Trophoblast cell (in vitro differentiated cells and primary cell): ENCODE measurements around the gene SH3BGRL2.

Experiments
- DNase-seq, 2 donors: peaks; one replicate each; pipeline ENCODE4 v3.0.0-alpha.2; 2016
- H2AFZ ChIP-seq: 2 replicates; pipeline ENCODE4 v1.6.1; 2013; ENCODE audit warnings: low read length, moderate library complexity, mild to moderate bottlenecking; ENCODE audit not compliant: insufficient read depth, poor library complexity
- H2AK5ac ChIP-seq: 2 replicates; pipeline ENCODE4 v1.6.1; 2013; ENCODE audit warnings: mild to moderate bottlenecking, low read length
- H2BK120ac ChIP-seq: 2 replicates; pipeline ENCODE4 v1.6.1; 2013; ENCODE audit warnings: low read length, mild to moderate bottlenecking, moderate library complexity; ENCODE audit not compliant: insufficient read depth, poor library complexity
- H2BK12ac ChIP-seq: 2 replicates; pipeline ENCODE4 v1.6.1; 2013; ENCODE audit warnings: mild to moderate bottlenecking, low read length, moderate library complexity
- H2BK5ac ChIP-seq: 2 replicates; pipeline ENCODE4 v1.6.1; 2013; ENCODE audit warnings: low read length, low read depth, moderate library complexity, mild to moderate bottlenecking; ENCODE audit not compliant: poor library complexity
- H3K14ac ChIP-seq: 2 replicates; pipeline ENCODE4 v1.6.1; 2013; ENCODE audit warnings: mild to moderate bottlenecking, low read length
- H3K18ac ChIP-seq: 2 replicates; pipeline ENCODE4 v1.6.1; 2013; ENCODE audit warnings: mild to moderate bottlenecking, low read length
- H3K23ac ChIP-seq: 2 replicates; pipeline ENCODE4 v1.6.1; 2013; ENCODE audit warnings: low read length
- H3K27ac ChIP-seq: 2 replicates; pipeline ENCODE4 v1.5.1; 2013; ENCODE audit warnings: low read depth, mild to moderate bottlenecking, inconsistent platforms, low read length, moderate library complexity
- H3K27me3 ChIP-seq: 2 replicates; pipeline ENCODE4 v1.6.1; 2013; ENCODE audit warnings: inconsistent platforms, mild to moderate bottlenecking, low read length, moderate library complexity; ENCODE audit not compliant: insufficient read depth
- H3K36me3 ChIP-seq, 2 experiments: 1 replicate in 1 of 2; 2 replicates in 1 of 2; pipeline ENCODE4 v1.6.1; 2013; ENCODE audit warnings: low read length in 2 of 2, mild to moderate bottlenecking in 2 of 2, moderate library complexity in 1 of 2; ENCODE audit not compliant: insufficient read depth in 2 of 2, control insufficient read depth in 1 of 2
- H3K4ac ChIP-seq: 2 replicates; pipeline ENCODE4 v1.6.1; 2013; ENCODE audit warnings: low read depth, mild to moderate bottlenecking, low read length, moderate library complexity
- H3K4me1 ChIP-seq, 2 experiments: 1 replicate in 1 of 2; 2 replicates in 1 of 2; pipeline ENCODE4 v1.6.1; 2013; ENCODE audit warnings: low read length in 2 of 2, mild to moderate bottlenecking in 2 of 2, moderate library complexity in 1 of 2; ENCODE audit not compliant: insufficient read depth in 2 of 2, control insufficient read depth in 1 of 2
- H3K4me2 ChIP-seq: 2 replicates; pipeline ENCODE4 v1.6.1; 2013; ENCODE audit warnings: inconsistent platforms, mild to moderate bottlenecking, low read length, moderate library complexity
- H3K4me3 ChIP-seq: 2 replicates; pipeline ENCODE4 v1.5.1; 2013; ENCODE audit warnings: mild to moderate bottlenecking, low read depth, low read length, inconsistent platforms
- H3K79me1 ChIP-seq: one replicate; pipeline ENCODE4 v1.6.1; 2013; ENCODE audit warnings: low read length
- H3K79me2 ChIP-seq: 2 replicates; pipeline ENCODE4 v1.6.1; 2013; ENCODE audit warnings: low read length, mild to moderate bottlenecking; ENCODE audit not compliant: control insufficient read depth, insufficient read depth, poor library complexity
- H3K9ac ChIP-seq: 2 replicates; pipeline ENCODE4 v1.6.1; 2013; ENCODE audit warnings: mild to moderate bottlenecking, low read length
- H3K9me3 ChIP-seq: 2 replicates; pipeline ENCODE4 v1.6.1; 2013; ENCODE audit warnings: low read depth, mild to moderate bottlenecking, control low read depth, inconsistent platforms, low read length; ENCODE audit not compliant: insufficient read depth
- H4K12ac ChIP-seq: 2 replicates; pipeline ENCODE4 v1.6.1; 2013; ENCODE audit warnings: low read depth, mild to moderate bottlenecking, low read length, moderate library complexity
- H4K8ac ChIP-seq: 2 replicates; pipeline ENCODE4 v1.6.1; 2013; ENCODE audit warnings: low read depth, mild to moderate bottlenecking, low read length, moderate library complexity
- H4K91ac ChIP-seq: one replicate; pipeline ENCODE4 v1.6.1; 2013; ENCODE audit warnings: low read depth, mild to moderate bottlenecking, low read length, moderate library complexity
- whole genome bisulfite sequencing: extraction: QIAGEN DNeasy Blood & Tissue Kit; methylation state at CpG from one replicate; pipeline ENCODE4 v1.1.7; 2013; ENCODE audit warnings: missing lambda C conversion rate; ENCODE audit not compliant: insufficient read length, insufficient coverage; ENCODE audit errors: extremely low coverage; 5-methylcytosine and 5-hydroxymethylcytosine counted together

The SH3BGRL2 gene

DNA sequence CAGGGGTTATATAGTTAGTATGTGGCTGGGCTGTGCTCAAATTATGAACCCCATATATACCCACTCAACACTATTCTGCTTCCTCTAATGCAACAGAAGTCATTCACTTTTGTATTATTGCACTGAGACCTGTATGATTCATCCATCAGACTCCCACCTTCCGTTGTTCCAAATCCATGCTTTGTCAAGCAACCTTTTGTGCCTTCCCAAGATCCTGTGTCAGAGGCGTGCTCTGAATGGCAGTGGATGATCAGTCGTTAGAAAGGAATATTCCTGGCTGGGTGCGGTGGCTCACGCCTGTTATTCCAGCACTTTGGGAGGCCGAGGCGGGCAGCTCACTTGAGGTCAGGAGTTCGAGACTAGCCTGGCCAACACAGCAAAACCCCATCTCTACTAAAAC, 103.2 kb downstream of the SH3BGRL2 start:
- Histone ChIP-seq H3K4me3 (no peak overlapping the region), H3K4me2 (no peak overlapping the region), H3K36me3 (no peaks in the 10 kb centered on the region), H3K18ac (no peak overlapping the region), H3K4me1 (no peaks in the 10 kb centered on the region), H3K4ac (no peak overlapping the region), H2BK5ac (no peak overlapping the region), H3K79me2 (no peaks in the 10 kb centered on the region), H3K27ac (no peak overlapping the region), H3K9me3 (no peaks in the 10 kb centered on the region), H2BK120ac (no peak overlapping the region), H2BK12ac (no peak overlapping the region), H2AK5ac (no peak overlapping the region), H3K9ac (no peak overlapping the region), H3K23ac (no peak overlapping the region), H4K91ac (no peak overlapping the region), H2AFZ (no peak overlapping the region), H4K12ac (no peak overlapping the region), H3K27me3 (no peaks in the 10 kb centered on the region), H3K14ac (no peak overlapping the region), H4K8ac (no peak overlapping the region), H3K79me1 (no peaks in the 10 kb centered on the region)
- WGBS = no CpG with 5 or more reads among the region's 8 CpGs
- no peak for DNase-seq

DNA sequence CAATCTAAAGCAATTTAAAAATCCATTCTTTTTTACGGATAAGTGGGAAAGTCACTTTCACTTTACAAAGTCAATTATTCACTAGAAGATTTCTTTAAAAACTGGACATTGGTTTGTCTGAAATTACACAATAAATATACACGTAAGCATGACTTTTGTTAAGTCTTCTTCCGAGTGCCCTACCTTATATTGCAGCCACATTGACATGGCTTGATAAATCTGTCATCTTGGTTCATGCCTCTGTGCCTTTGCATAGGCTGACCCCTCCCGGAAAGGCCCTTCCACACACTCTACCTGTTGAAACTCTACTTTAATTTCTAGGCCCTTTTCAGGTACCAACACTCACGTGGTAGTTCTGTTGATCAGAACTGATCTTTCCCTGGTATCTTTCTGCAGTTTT, 104.1 kb downstream of the SH3BGRL2 start:
- Histone ChIP-seq H3K4me1 (no peaks in the 10 kb centered on the region), H2BK12ac (no peak overlapping the region), H3K4me2 (no peak overlapping the region), H2AK5ac (no peak overlapping the region), H3K9ac (no peak overlapping the region), H3K4me3 (no peak overlapping the region), H3K9me3 (no peaks in the 10 kb centered on the region), H3K79me2 (no peaks in the 10 kb centered on the region), H3K23ac (no peak overlapping the region), H2BK5ac (no peak overlapping the region), H4K12ac (no peak overlapping the region), H4K8ac (no peak overlapping the region), H3K14ac (no peak overlapping the region), H3K27ac (no peak overlapping the region), H4K91ac (no peak overlapping the region), H2BK120ac (no peak overlapping the region), H3K36me3 (no peaks in the 10 kb centered on the region), H3K79me1 (no peaks in the 10 kb centered on the region), H3K27me3 (no peaks in the 10 kb centered on the region), H2AFZ (no peak overlapping the region), H3K4ac (no peak overlapping the region), H3K18ac (no peak overlapping the region)
- WGBS = no CpG with 5 or more reads among the region's 5 CpGs
- no peak for DNase-seq

- Histone ChIP-seq H3K9ac (no peak overlapping the region), H4K91ac (no peak overlapping the region), H2AK5ac (no peak overlapping the region), H3K4me3 (no peak overlapping the region), H3K4me1 (no peaks in the 10 kb centered on the region), H4K8ac (no peak overlapping the region), H2BK120ac (no peak overlapping the region), H3K27me3 (no peaks in the 10 kb centered on the region), H3K4me2 (no peak overlapping the region), H3K4ac (no peak overlapping the region), H3K9me3 (no peaks in the 10 kb centered on the region), H2AFZ (no peak overlapping the region), H4K12ac (no peak overlapping the region), H3K79me2 (no peaks in the 10 kb centered on the region), H3K79me1 (no peaks in the 10 kb centered on the region), H3K14ac (no peak overlapping the region), H3K23ac (no peak overlapping the region), H3K18ac (no peak overlapping the region), H2BK12ac (no peak overlapping the region), H2BK5ac (no peak overlapping the region), H3K36me3 (no peaks in the 10 kb centered on the region), H3K27ac (no peak overlapping the region)
- no CpG with 5 or more reads among the region's 8 CpGs for WGBS
- DNase-seq = no peak
Observed at GRCh38 chr6:79737172-79737571, 106.0 kb downstream of the SH3BGRL2 start.

DNA sequence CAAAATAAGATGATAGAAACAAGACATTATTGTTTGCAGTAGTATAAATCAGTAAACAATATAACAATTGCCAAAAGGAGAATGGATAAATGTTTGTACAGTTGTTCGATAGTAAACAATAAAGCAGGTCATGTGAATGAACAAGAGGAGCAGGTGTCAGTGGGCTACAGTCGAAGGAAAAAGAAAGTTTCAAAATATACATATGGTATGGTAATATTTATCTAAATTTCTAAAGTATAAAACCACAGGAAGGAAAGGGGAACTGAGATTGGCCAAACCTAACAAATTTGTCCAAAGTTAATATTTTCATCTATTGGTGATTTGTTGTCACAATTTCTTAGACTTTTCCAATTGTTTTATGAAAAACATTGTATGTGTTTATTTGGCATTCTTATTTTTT, 110.9 kb downstream of the SH3BGRL2 start:
- Histone ChIP-seq H3K9me3 (no peaks in the 10 kb centered on the region), H3K79me1 (no peaks in the 10 kb centered on the region), H4K12ac (no peak overlapping the region), H4K8ac (no peak overlapping the region), H2AFZ (no peak overlapping the region), H3K4me2 (no peak overlapping the region), H3K4me1 (no peaks in the 10 kb centered on the region), H3K9ac (no peak overlapping the region), H3K18ac (no peak overlapping the region), H3K4ac (no peak overlapping the region), H3K36me3 (no peaks in the 10 kb centered on the region), H3K27me3 (no peaks in the 10 kb centered on the region), H3K27ac (no peak overlapping the region), H3K79me2 (no peaks in the 10 kb centered on the region), H2AK5ac (no peak overlapping the region), H2BK120ac (no peak overlapping the region), H4K91ac (no peak overlapping the region), H2BK12ac (no peak overlapping the region), H3K4me3 (no peak overlapping the region), H3K14ac (no peak overlapping the region), H3K23ac (no peak overlapping the region), H2BK5ac (no peak overlapping the region)
- no CpG with 5 or more reads among the region's 2 CpGs for WGBS
- no peak for DNase-seq
